Kidney (tissue), 14 donors: ENCODE results near the gene CWH43. TPM values are rescaled to one million over a fixed set of nuclear protein-coding genes. Genes with fewer than 3 reads are reported as not detected.
"Not testable (repeated sequence)": the region's sequence is repeated elsewhere in the genome, so short reads cannot be mapped to it uniquely, and the experiment has no call there.

Experiments
- DNase-seq, 5 donors: peaks; one replicate each; pipeline ENCODE4 v3.0.0-alpha.2; 2013 to 2020
- FAIRE-seq: peaks from 2 replicates; lab custom pipeline; 2012; peaks lifted over from hg19 to GRCh38; lab: Jason Lieb, UNC
- H3K27ac ChIP-seq, 2 donors: one replicate each; pipeline ENCODE4 v1.7.0; 2013; ENCODE audit warnings: low read depth in 2 of 2, low read length in 2 of 2, inconsistent platforms in 1 of 2
- H3K27me3 ChIP-seq: one replicate; pipeline ENCODE4 v1.7.1; 2013; ENCODE audit warnings: low read length, inconsistent platforms; ENCODE audit not compliant: control insufficient read depth, insufficient read depth
- H3K36me3 ChIP-seq, 3 donors: one replicate each; pipeline versions ENCODE4 v1.7.0 to v1.7.1; 2013; ENCODE audit warnings: low read length in 3 of 3, control low read depth in 1 of 3, inconsistent platforms in 1 of 3; ENCODE audit not compliant: insufficient read depth in 3 of 3, control insufficient read depth in 2 of 3
- H3K4me1 ChIP-seq, 3 donors: one replicate each; pipeline versions ENCODE4 v1.7.0 to v1.7.1; 2013; ENCODE audit warnings: low read length in 3 of 3, inconsistent platforms in 1 of 3, low read depth in 1 of 3; ENCODE audit not compliant: control insufficient read depth in 2 of 3, insufficient read depth in 2 of 3
- H3K4me3 ChIP-seq, 3 donors: one replicate each; pipeline versions ENCODE4 v1.7.0 to v1.8.1; 2013; ENCODE audit warnings: low read length in 3 of 3, control low read depth in 1 of 3, inconsistent platforms in 1 of 3
- H3K9ac ChIP-seq, 3 donors: one replicate each; pipeline versions ENCODE4 v1.7.0 to v1.7.1; 2013; ENCODE audit warnings: low read length in 3 of 3, control low read depth in 1 of 3, inconsistent platforms in 1 of 3
- H3K9me3 ChIP-seq, 3 donors: one replicate each; pipeline versions ENCODE4 v1.7.0 to v1.7.1; 2013; ENCODE audit warnings: low read length in 3 of 3, control low read depth in 1 of 3, inconsistent platforms in 1 of 3; ENCODE audit not compliant: control insufficient read depth in 2 of 3, insufficient read depth in 1 of 3
- CTCF ChIP-seq: IDR thresholded peaks from 3 replicates; pipeline ENCODE4 v1.5.1; 2012; ENCODE audit warnings: mild to moderate bottlenecking, moderate library complexity, borderline replicate concordance; ENCODE audit not compliant: insufficient read depth; ENCODE audit errors: extremely low read depth
- intact Hi-C: fragments of 100-400 bp; cut with DNase I; formaldehyde crosslinking; loops from one replicate; pipeline ENCODE4 v1.11.1; 2022
- polyA plus RNA-seq: library from polyadenylated mRNA; stranded (reverse); fragments of 350-450 nt; fragmentation: Illumina TruSeq; extraction: RNeasy Lipid Tissue Mini Kit (QIAGEN cat#74804); gene quantifications from one replicate; pipeline ENCODE4 v1.2.3, GENCODE V29; 2014; ENCODE audit warnings: low read depth, low replicate concordance; ENCODE audit not compliant: insufficient read depth
- total RNA-seq: library from RNA; stranded (reverse); fragmentation: NEBNext Ultra II Directional; extraction: Animal tissue kit (Norgen Biotek cat#: 25700); gene quantifications from one replicate; pipeline ENCODE4 v1.2.1, GENCODE V29; 2021
- donor health status: control.
- donor health status: control.
- donor health status: control.
- donor health status: control.
- donor health status: control.
- donor health status: DM: yes; HTN: yes; CAD: no.
- donor health status: Normal renal cell carcinoma (clear cell type).

CWH43 gene
- total and polyA plus RNA-seq, 2 donors from 2014 or later: 2.4 to 15.8 TPM

GRCh38 chr4:49044270-49044669 lies 58.2 kb downstream of the CWH43 start:
- no peak for TF ChIP-seq CTCF
- H3K9ac ChIP-seq: no peak overlapping the region
- intact Hi-C loops: no loop called here
- no peaks in the 10 kb centered on the region for H3K4me1 ChIP-seq
- no peak overlapping the region for H3K4me3 ChIP-seq
- H3K27me3 ChIP-seq: no peaks in the 10 kb centered on the region
- no peaks in the 10 kb centered on the region for H3K36me3 ChIP-seq
- DNase-seq (no peak), FAIRE-seq (no peak)
- no peaks in the 10 kb centered on the region for H3K9me3 ChIP-seq
- H3K27ac ChIP-seq: no peak overlapping the region

- FAIRE-seq: peak; percentile 44
- H3K27me3 ChIP-seq: no peaks in the 10 kb centered on the region
- intact Hi-C loops: no loop called here
- H3K36me3 ChIP-seq: no peaks in the 10 kb centered on the region
- H3K9me3 ChIP-seq: peaks cover 0 to 5% (median 2%) of the 10 kb centered on the region in 3 donors
- no peak for DNase-seq
- no peak overlapping the region for H3K27ac ChIP-seq
- TF ChIP-seq CTCF: no peak
- no peak overlapping the region for H3K4me3 ChIP-seq
- no peaks in the 10 kb centered on the region for H3K4me1 ChIP-seq
- H3K9ac ChIP-seq: no peak overlapping the region
Observed at GRCh38 chr4:49058306-49058705, 72.2 kb downstream of the CWH43 start.

GRCh38 chr4:49063670-49064069 lies 77.6 kb downstream of the CWH43 start:
- intact Hi-C loops: no loop called here
- DNase-seq: no peak
- Histone ChIP-seq H3K9me3 (no peaks in the 10 kb centered on the region), H3K9ac (no peak overlapping the region), H3K27ac (no peak overlapping the region), H3K27me3 (no peaks in the 10 kb centered on the region), H3K4me1 (no peaks in the 10 kb centered on the region), H3K4me3 (no peak overlapping the region), H3K36me3 (no peaks in the 10 kb centered on the region)
- FAIRE-seq: no peak
- TF ChIP-seq CTCF: no peak

GRCh38 chr4:49072196-49072595 lies 86.1 kb downstream of the CWH43 start:
- H3K36me3 ChIP-seq, FAIRE-seq, H3K27ac ChIP-seq, intact Hi-C loops, DNase-seq, H3K9ac ChIP-seq, H3K27me3 ChIP-seq, H3K4me1 ChIP-seq, H3K4me3 ChIP-seq, H3K9me3 ChIP-seq: not testable (repeated sequence)

GRCh38 chr4:49091883-49092282 lies 105.8 kb downstream of the CWH43 start:
- H3K4me1 ChIP-seq, DNase-seq, FAIRE-seq, H3K27ac ChIP-seq, H3K4me3 ChIP-seq, intact Hi-C loops, H3K27me3 ChIP-seq, H3K36me3 ChIP-seq, H3K9ac ChIP-seq: not testable (repeated sequence)
- H3K9me3 ChIP-seq: peaks cover 9 to 36% (median 14%) of the 10 kb centered on the region in 3 donors

GRCh38 chr4:49092608-49093135 lies 106.6 kb downstream of the CWH43 start:
- DNase-seq, H3K36me3 ChIP-seq, FAIRE-seq, H3K4me3 ChIP-seq, H3K4me1 ChIP-seq, H3K27ac ChIP-seq, H3K27me3 ChIP-seq, H3K9ac ChIP-seq, intact Hi-C loops: not testable (repeated sequence)
- peaks cover 14 to 40% (median 19%) of the 10 kb centered on the region in 3 donors for H3K9me3 ChIP-seq
